Measurements from ENCODE around the gene DHX34.

DNA sequence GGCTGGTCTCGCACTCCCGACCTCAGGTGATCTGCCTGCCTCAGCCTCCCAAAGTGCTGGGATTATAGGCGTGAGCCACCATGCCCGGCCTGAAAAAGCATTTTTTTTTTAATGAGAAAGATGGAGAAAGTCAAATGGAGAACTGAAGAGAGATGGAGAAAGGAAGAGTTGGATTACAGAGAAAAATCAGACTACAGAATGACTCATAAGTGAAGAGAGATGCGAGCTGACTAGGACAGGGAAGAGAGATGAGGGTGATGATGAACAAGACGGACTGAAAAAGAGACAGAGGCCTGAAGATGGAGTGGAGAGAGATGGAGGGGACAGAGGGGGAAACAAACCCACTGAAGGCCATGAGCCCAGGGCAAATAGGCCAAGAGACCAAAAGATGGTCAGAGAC lies 1.5 kb downstream of the DHX34 start:
- TF ChIP-seq, protein P1, sequence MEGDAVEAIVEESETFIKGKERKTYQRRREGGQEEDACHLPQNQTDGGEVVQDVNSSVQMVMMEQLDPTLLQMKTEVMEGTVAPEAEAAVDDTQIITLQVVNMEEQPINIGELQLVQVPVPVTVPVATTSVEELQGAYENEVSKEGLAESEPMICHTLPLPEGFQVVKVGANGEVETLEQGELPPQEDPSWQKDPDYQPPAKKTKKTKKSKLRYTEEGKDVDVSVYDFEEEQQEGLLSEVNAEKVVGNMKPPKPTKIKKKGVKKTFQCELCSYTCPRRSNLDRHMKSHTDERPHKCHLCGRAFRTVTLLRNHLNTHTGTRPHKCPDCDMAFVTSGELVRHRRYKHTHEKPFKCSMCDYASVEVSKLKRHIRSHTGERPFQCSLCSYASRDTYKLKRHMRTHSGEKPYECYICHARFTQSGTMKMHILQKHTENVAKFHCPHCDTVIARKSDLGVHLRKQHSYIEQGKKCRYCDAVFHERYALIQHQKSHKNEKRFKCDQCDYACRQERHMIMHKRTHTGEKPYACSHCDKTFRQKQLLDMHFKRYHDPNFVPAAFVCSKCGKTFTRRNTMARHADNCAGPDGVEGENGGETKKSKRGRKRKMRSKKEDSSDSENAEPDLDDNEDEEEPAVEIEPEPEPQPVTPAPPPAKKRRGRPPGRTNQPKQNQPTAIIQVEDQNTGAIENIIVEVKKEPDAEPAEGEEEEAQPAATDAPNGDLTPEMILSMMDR (IDR thresholded peaks at IDR 0.05), result no peak
- TF ChIP-seq EZH2phosphoT487 (IDR thresholded peaks at IDR 0.05; ENCODE audit: borderline replicate concordance, low read depth) (no peak), YY1 (IDR thresholded peaks at IDR 0.05; ENCODE audit: low read depth) (no peak), TAF1 (IDR thresholded peaks at IDR 0.05; ENCODE audit: borderline replicate concordance, low read depth, low read length) (no peak), FOXM1 (IDR thresholded peaks at IDR 0.05; ENCODE audit: low read depth) (no peak), GABPA (IDR thresholded peaks at IDR 0.05; ENCODE audit: low read depth) (no peak), TCF12 (IDR thresholded peaks at IDR 0.05) (no peak), USF1 (IDR thresholded peaks at IDR 0.05; ENCODE audit: borderline replicate concordance, low read depth) (no peak), RCOR1 (IDR thresholded peaks at IDR 0.05; ENCODE audit: low read length) (no peak)
